ENCODE results near the gene PPM1M.

PPM1M gene

DNA sequence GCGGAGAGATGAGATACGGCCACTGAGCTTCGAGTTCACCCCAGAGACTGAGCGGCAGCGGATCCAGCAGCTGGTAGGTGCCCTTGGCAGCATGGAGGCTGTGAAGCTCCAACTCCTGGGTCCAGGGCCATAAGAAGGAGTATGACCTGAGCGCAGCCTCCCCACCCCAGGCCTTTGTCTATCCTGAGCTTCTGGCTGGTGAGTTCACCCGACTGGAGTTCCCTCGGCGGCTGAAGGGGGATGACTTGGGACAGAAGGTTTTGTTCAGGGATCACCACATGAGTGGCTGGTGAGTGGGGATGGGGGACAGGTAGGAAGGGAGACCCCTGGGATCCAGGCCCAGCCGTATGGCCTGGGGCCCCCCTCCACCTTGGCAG lies 2.6 kb downstream of the PPM1M start:
- Histone ChIP-seq H3K4me3 (ENCODE audit: low read length) (no peak overlapping the region), H3K4me1 (ENCODE audit: control insufficient read depth, insufficient read depth, low read length) (no peaks in the 10 kb centered on the region), H3K27ac (ENCODE audit: low read length) (no peak overlapping the region), H3K27me3 (ENCODE audit: control insufficient read depth, insufficient read depth, low read length) (peaks cover 6% of the 10 kb centered on the region; the same call in 1 of the 2 replicates), H3K9me3 (ENCODE audit: control insufficient read depth, insufficient read depth, low read length) (no peaks in the 10 kb centered on the region), H3K36me3 (ENCODE audit: control insufficient read depth, insufficient read depth, low read length) (peaks cover 2% of the 10 kb centered on the region)
- no peak for DNase-seq (ENCODE audit: low read depth, low spot score)
- WGBS (ENCODE audit: insufficient coverage, insufficient read length) = no CpG with 5 or more reads among the region's 10 CpGs

DNA sequence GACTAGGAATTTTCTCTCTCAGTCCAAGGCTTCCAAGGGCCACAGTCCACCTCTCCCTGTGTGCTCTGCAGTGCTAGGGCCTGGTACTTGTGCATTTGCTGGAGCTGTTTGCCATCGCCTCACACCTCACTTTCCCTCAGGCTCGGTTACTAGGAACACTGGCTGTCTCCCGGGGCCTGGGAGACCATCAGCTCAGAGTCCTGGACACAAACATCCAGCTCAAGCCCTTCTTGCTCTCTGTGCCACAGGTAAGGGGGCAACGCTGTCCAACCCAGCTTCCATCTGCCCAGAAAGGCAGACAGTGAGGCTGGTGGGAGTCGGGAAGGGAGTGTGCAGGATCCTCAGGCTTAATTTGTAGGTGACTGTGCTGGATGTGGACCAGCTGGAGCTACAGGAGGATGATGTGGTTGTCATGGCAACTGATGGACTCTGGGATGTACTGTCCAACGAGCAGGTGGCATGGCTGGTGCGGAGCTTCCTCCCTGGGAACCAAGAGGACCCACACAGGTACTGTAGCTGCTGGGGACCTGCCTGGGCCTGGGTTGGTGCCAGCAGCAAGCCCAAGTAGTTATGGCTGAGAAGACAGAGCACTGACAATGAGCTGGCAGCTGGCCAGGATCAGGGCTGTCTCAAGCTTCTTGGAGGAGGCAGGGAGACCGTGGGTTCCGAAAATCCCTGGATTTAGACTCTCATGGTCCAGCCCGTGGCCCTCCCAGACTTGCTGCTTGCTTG lies 3.4 kb downstream of the PPM1M start:
- H3K4me1 ChIP-seq (ENCODE audit: control insufficient read depth, insufficient read depth, low read length) = no peaks in the 10 kb centered on the region
- H3K4me3 ChIP-seq (ENCODE audit: low read length) = no peak overlapping the region
- DNase-seq (ENCODE audit: low read depth, low spot score) = no peak
- no peaks in the 10 kb centered on the region for H3K9me3 ChIP-seq (ENCODE audit: control insufficient read depth, insufficient read depth, low read length)
- H3K36me3 ChIP-seq (ENCODE audit: control insufficient read depth, insufficient read depth, low read length) = peaks cover 9% of the 10 kb centered on the region
- no CpG with 5 or more reads among the region's 10 CpGs for WGBS (ENCODE audit: insufficient coverage, insufficient read length)
- H3K27ac ChIP-seq (ENCODE audit: low read length) = no peak overlapping the region
- H3K27me3 ChIP-seq (ENCODE audit: control insufficient read depth, insufficient read depth, low read length) = peaks cover 6% of the 10 kb centered on the region; the same call in 1 of the 2 replicates

DNA sequence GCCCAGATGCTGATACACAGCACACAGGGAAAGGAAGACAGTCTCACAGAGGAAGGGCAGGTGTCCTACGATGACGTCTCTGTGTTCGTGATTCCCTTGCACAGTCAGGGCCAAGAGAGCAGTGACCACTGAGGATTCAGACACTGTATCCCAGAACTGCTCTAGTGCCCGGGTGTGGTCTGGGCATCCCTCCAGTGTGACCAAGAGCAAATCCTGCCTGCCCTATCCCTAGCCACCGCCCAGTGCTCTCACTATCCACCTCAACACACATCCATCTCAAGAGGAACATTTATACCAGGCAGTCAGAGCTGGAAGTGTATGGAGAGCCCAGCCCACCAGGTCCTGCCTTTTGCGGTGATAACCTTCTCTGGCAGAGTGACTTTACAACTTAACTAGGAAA lies 4.1 kb downstream of the PPM1M start:
- no peak for DNase-seq (ENCODE audit: low read depth, low spot score)
- Histone ChIP-seq H3K4me3 (ENCODE audit: low read length) (no peak overlapping the region), H3K9me3 (ENCODE audit: control insufficient read depth, insufficient read depth, low read length) (no peaks in the 10 kb centered on the region), H3K27ac (ENCODE audit: low read length) (no peak overlapping the region), H3K27me3 (ENCODE audit: control insufficient read depth, insufficient read depth, low read length) (peaks cover 6% of the 10 kb centered on the region; the same call in 1 of the 2 replicates), H3K36me3 (ENCODE audit: control insufficient read depth, insufficient read depth, low read length) (peaks cover 9% of the 10 kb centered on the region), H3K4me1 (ENCODE audit: control insufficient read depth, insufficient read depth, low read length) (no peaks in the 10 kb centered on the region)
- WGBS (ENCODE audit: insufficient coverage, insufficient read length) = no CpG with 5 or more reads among the region's 6 CpGs

DNA sequence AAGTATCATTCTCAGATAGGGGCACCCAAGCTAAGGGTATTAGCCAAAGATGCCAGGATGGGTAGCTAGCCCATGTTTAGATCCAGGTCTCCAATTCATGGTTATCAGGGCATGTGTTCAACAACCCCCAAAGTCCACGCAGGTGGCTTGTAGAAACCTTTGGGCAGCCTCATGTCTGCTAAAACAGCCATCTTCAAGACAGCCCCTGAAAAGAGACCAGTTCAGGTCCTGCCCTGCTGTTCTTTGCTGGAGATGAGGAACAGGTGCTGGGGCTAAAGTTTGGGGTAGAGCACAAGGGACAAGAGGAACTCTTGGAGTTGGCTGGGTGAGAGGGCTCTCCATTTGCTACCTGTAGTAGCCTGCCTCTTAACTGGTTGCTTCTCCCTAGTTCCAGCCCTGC lies 4.6 kb downstream of the PPM1M start:
- peaks cover 2% of the 10 kb centered on the region; the same call in 1 of the 2 replicates for H3K27me3 ChIP-seq (ENCODE audit: control insufficient read depth, insufficient read depth, low read length)
- no peak overlapping the region for H3K27ac ChIP-seq (ENCODE audit: low read length)
- no CpG with 5 or more reads among the region's 1 CpG for WGBS (ENCODE audit: insufficient coverage, insufficient read length)
- no peak overlapping the region for H3K4me3 ChIP-seq (ENCODE audit: low read length)
- no peak for DNase-seq (ENCODE audit: low read depth, low spot score)
- peaks cover 9% of the 10 kb centered on the region for H3K36me3 ChIP-seq (ENCODE audit: control insufficient read depth, insufficient read depth, low read length)
- no peaks in the 10 kb centered on the region for H3K9me3 ChIP-seq (ENCODE audit: control insufficient read depth, insufficient read depth, low read length)
- H3K4me1 ChIP-seq (ENCODE audit: control insufficient read depth, insufficient read depth, low read length) = no peaks in the 10 kb centered on the region

DNA sequence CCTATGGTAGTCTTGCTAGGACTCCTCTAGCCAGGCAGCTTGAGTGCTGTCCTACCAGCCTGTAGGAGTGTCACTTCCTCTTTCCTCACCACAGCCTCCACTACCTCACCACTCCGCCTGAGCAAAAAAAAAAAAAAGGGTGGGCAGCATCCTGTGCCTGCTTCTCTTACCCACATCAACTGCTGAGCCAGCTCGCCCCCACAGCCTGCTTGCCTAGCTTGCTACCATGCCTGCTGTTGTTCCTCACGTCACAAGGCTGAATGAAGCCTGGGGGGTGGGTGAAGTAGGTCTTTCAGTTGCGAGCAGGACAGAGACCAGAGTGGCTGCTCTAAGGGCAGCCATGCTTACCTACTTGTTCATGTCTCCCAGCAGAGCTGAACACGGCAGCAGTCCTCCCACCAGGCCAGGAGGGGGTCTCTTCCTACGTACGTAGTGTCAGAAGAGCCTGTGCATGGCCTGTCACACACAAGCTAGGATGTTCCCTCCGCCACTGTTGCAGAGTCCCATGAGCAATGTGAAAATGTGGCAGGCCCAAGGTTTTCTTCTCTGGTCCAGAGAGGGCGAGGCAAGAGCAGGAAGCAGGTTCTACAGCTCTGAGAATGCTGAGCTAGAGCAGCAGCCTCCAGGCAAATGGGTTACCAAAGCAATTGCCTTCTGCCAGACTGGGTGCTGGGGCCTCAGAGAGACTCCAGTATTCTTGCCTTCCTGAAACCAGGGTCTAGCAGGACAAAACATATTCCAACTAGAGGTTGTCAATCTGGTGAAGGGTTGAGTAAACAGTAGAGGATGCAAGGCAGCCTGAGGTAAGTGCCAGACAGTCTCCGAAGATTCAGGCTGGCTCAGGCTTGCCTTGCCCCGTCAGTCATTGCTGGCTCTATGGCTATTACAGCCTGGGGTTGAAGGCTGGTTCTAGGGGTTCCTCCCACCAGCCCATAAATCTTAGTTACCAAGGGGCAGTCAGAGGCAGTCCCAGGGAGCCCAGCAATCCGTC lies 8.1 kb downstream of the PPM1M start:
- WGBS (ENCODE audit: insufficient coverage, insufficient read length) = no CpG with 5 or more reads among the region's 12 CpGs
- no peak overlapping the region; the same call in 1 of the 2 replicates for H3K4me3 ChIP-seq (ENCODE audit: low read length)
- no peaks in the 10 kb centered on the region for H3K9me3 ChIP-seq (ENCODE audit: control insufficient read depth, insufficient read depth, low read length)
- H3K27ac ChIP-seq (ENCODE audit: low read length) = no peak overlapping the region
- H3K27me3 ChIP-seq (ENCODE audit: control insufficient read depth, insufficient read depth, low read length) = no peaks in the 10 kb centered on the region
- no peaks in the 10 kb centered on the region for H3K4me1 ChIP-seq (ENCODE audit: control insufficient read depth, insufficient read depth, low read length)
- no peak for DNase-seq (ENCODE audit: low read depth, low spot score)
- H3K36me3 ChIP-seq (ENCODE audit: control insufficient read depth, insufficient read depth, low read length) = peaks cover 34% of the 10 kb centered on the region

DNA sequence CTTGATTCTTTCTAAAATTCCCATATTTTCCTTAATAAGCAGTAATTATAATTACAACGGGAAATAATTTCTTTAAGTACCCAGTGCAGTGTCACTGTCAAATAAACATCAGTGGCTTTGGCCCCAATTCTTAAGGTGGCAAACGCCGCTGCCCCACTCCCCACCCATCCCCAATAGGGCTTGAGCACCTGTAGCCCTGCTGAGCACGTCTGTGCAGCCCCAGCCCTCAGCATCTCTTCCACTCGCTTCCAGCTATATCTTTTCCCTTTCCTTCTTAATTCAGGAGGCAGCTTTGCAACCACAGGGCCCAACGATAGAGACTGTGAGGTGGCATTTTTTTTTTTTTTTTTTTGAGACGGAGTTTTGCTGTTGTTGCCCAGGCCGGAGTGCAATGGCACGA lies 9.0 kb downstream of the PPM1M start:
- DNase-seq (ENCODE audit: low read depth, low spot score) = no peak
- Histone ChIP-seq H3K4me1 (ENCODE audit: control insufficient read depth, insufficient read depth, low read length) (no peaks in the 10 kb centered on the region), H3K9me3 (ENCODE audit: control insufficient read depth, insufficient read depth, low read length) (no peaks in the 10 kb centered on the region), H3K27me3 (ENCODE audit: control insufficient read depth, insufficient read depth, low read length) (no peaks in the 10 kb centered on the region), H3K4me3 (ENCODE audit: low read length) (no peak overlapping the region), H3K36me3 (ENCODE audit: control insufficient read depth, insufficient read depth, low read length) (peaks cover 42% of the 10 kb centered on the region), H3K27ac (ENCODE audit: low read length) (no peak overlapping the region)
- no CpG with 5 or more reads among the region's 9 CpGs for WGBS (ENCODE audit: insufficient coverage, insufficient read length)

DNA sequence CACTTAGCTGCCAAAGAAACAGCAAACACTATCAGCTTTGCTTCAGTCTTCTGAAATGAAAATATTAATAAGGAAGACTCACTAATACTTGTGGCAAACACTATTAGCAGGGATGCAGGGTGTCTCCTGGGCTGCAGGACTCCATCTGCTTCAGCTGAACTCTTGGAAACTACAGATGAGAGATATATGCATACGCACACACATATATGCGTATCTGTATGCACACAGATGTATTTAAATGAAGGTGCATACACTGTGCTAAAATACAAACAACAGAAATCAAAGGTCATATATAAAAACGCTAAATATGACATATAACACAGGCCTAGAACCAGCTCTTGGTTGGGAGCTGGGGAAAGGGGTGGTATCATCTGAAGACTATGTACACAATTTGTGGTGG lies 10.6 kb downstream of the PPM1M start:
- no peak overlapping the region for H3K27ac ChIP-seq (ENCODE audit: low read length)
- no peak overlapping the region for H3K4me3 ChIP-seq (ENCODE audit: low read length)
- no peak for DNase-seq (ENCODE audit: low read depth, low spot score)
- H3K36me3 ChIP-seq (ENCODE audit: control insufficient read depth, insufficient read depth, low read length) = peaks cover 43% of the 10 kb centered on the region
- no peaks in the 10 kb centered on the region for H3K4me1 ChIP-seq (ENCODE audit: control insufficient read depth, insufficient read depth, low read length)
- no peaks in the 10 kb centered on the region for H3K9me3 ChIP-seq (ENCODE audit: control insufficient read depth, insufficient read depth, low read length)
- no peaks in the 10 kb centered on the region for H3K27me3 ChIP-seq (ENCODE audit: control insufficient read depth, insufficient read depth, low read length)
- no CpG with 5 or more reads among the region's 3 CpGs for WGBS (ENCODE audit: insufficient coverage, insufficient read length)

DNA sequence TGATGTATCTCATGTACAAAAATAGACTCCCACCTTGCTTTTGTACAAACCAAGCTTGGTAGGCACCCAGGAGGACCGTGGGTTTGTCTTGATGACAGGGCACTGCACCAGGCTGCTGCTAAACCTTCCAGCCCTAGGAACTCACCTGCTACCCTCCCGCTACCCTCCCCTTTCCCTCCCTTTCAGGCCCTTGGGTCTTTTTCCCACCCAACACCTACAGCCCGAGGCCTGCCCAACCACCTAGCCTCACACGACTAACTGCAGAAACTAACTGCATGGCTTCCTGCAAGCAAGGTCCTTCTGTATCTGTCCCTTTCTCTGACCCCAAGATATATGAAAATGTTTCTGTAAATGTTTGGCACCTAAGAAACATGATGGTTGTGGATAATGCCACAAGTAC lies 11.1 kb downstream of the PPM1M start:
- H3K4me1 ChIP-seq (ENCODE audit: control insufficient read depth, insufficient read depth, low read length) = no peaks in the 10 kb centered on the region
- H3K27ac ChIP-seq (ENCODE audit: low read length) = no peak overlapping the region
- peaks cover 43% of the 10 kb centered on the region for H3K36me3 ChIP-seq (ENCODE audit: control insufficient read depth, insufficient read depth, low read length)
- no CpG with 5 or more reads among the region's 4 CpGs for WGBS (ENCODE audit: insufficient coverage, insufficient read length)
- no peaks in the 10 kb centered on the region for H3K9me3 ChIP-seq (ENCODE audit: control insufficient read depth, insufficient read depth, low read length)
- no peak overlapping the region for H3K4me3 ChIP-seq (ENCODE audit: low read length)
- H3K27me3 ChIP-seq (ENCODE audit: control insufficient read depth, insufficient read depth, low read length) = no peaks in the 10 kb centered on the region
- no peak for DNase-seq (ENCODE audit: low read depth, low spot score)

DNA sequence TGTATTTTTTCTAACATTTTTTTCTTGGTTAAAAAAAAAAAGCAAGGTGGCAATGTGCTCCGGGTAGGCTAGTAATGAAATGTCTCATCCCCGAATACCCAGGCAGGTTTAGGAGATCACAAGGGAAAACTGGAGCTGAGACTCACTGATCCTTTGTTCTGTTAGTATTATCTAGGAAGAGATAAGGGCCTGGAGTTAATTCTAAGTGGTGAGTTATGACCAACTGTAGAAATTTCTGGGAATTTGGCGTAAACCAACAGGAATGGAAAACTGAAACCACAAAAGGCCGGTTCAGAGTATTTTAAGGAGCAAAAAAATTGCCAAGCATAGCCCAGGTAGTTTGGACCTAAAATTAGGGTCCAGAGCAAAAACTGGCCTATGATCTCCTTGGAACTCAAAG lies 12.4 kb downstream of the PPM1M start:
- Histone ChIP-seq H3K27ac (ENCODE audit: low read length) (no peak overlapping the region), H3K36me3 (ENCODE audit: control insufficient read depth, insufficient read depth, low read length) (peaks cover 48% of the 10 kb centered on the region), H3K9me3 (ENCODE audit: control insufficient read depth, insufficient read depth, low read length) (no peaks in the 10 kb centered on the region), H3K4me3 (ENCODE audit: low read length) (no peak overlapping the region), H3K27me3 (ENCODE audit: control insufficient read depth, insufficient read depth, low read length) (no peaks in the 10 kb centered on the region), H3K4me1 (ENCODE audit: control insufficient read depth, insufficient read depth, low read length) (no peaks in the 10 kb centered on the region)
- no CpG with 5 or more reads among the region's 4 CpGs for WGBS (ENCODE audit: insufficient coverage, insufficient read length)
- no peak for DNase-seq (ENCODE audit: low read depth, low spot score)

DNA sequence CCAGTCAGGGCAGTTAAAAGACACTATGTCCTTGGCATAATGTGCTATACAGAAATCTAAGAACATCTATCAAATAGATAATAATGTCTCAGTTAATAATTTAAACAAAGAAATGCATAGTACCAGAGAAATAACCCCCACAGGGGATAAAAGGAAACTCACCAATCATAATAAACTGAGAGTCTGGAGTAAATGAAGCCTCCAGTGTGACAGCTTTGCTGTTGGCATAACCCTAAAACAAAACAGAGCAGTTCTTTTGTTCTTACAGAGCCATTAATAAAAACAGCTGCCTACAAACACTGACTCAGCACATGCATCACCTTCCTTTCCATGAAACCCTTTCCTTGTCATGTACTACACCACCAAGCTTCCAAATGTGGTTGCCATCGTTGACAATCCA lies 13.5 kb downstream of the PPM1M start:
- WGBS (ENCODE audit: insufficient coverage, insufficient read length) = no CpG with 5 or more reads among the region's 1 CpG
- H3K4me3 ChIP-seq (ENCODE audit: low read length) = no peak overlapping the region
- peaks cover 42% of the 10 kb centered on the region; the same call in 1 of the 2 replicates for H3K36me3 ChIP-seq (ENCODE audit: control insufficient read depth, insufficient read depth, low read length)
- no peaks in the 10 kb centered on the region for H3K27me3 ChIP-seq (ENCODE audit: control insufficient read depth, insufficient read depth, low read length)
- no peaks in the 10 kb centered on the region for H3K9me3 ChIP-seq (ENCODE audit: control insufficient read depth, insufficient read depth, low read length)
- H3K4me1 ChIP-seq (ENCODE audit: control insufficient read depth, insufficient read depth, low read length) = no peaks in the 10 kb centered on the region
- no peak for DNase-seq (ENCODE audit: low read depth, low spot score)
- no peak overlapping the region for H3K27ac ChIP-seq (ENCODE audit: low read length)
